WTC11 (cell line): ENCODE results near the gene ARVCF.

Experiments used
- CTCF ChIP-seq: fragments of 200-600 bp; IDR thresholded peaks from 2 replicates; pipeline ENCODE4 v1.8.0; 2022; ENCODE audit warnings: antibody characterized with exemption
- ETV6 ChIP-seq: sonication (generic); formaldehyde crosslinking; IDR thresholded peaks from 2 replicates; pipeline ENCODE4 v1.8.1; 2022; ENCODE audit warnings: mild to moderate bottlenecking, missing genetic modification reagents
- GABPB1 ChIP-seq: sonication (generic); formaldehyde crosslinking; IDR thresholded peaks from 2 replicates; pipeline ENCODE4 v1.8.1; 2023; ENCODE audit warnings: mild to moderate bottlenecking, missing genetic modification reagents
- JUN ChIP-seq: sonication (generic); formaldehyde crosslinking; IDR thresholded peaks from 2 replicates; pipeline ENCODE4 v1.8.0; 2023; ENCODE audit warnings: mild to moderate bottlenecking, missing genetic modification reagents
- NR2C2 ChIP-seq: sonication (generic); formaldehyde crosslinking; IDR thresholded peaks from 2 replicates; pipeline ENCODE4 v1.8.0; 2022; ENCODE audit warnings: mild to moderate bottlenecking, missing genetic modification reagents
- NR3C1 ChIP-seq: sonication (generic); formaldehyde crosslinking; conservative IDR thresholded peaks from 2 replicates; pipeline ENCODE4 v1.8.1; 2023; ENCODE audit warnings: low read depth, mild to moderate bottlenecking, missing genetic modification reagents
- PRDM15 ChIP-seq: sonication (generic); formaldehyde crosslinking; IDR thresholded peaks from 2 replicates; pipeline ENCODE4 v1.8.0; 2022; ENCODE audit warnings: missing genetic modification reagents
- ZNF416 ChIP-seq: fragments of 250-450 bp; sonication (Bioruptor Pico); IDR thresholded peaks from 2 replicates; pipeline ENCODE4 v1.9.0; 2021; ENCODE audit warnings: mild to moderate bottlenecking, inconsistent platforms
- ZNF671 ChIP-seq: fragments of 250-450 bp; sonication (Bioruptor Pico); IDR thresholded peaks from 2 replicates; pipeline ENCODE4 v1.8.0; 2021; ENCODE audit warnings: mild to moderate bottlenecking
- ZSCAN18 ChIP-seq: fragments of 250-450 bp; sonication (Bioruptor Pico); IDR thresholded peaks from 2 replicates; pipeline ENCODE4 v2.1.2; 2022; ENCODE audit warnings: mild to moderate bottlenecking, moderate library complexity

GRCh38 chr22:20053407-20054033 lies 36.9 kb upstream of the ARVCF start:
- no peak for TF ChIP-seq NR2C2 (CRISPR knock-in tag)
- TF ChIP-seq ZNF416 (CRISPR knock-in tag): no peak
- no peak for TF ChIP-seq PRDM15 (CRISPR knock-in tag)
- no peak for TF ChIP-seq ZNF671 (CRISPR knock-in tag)
- no peak for TF ChIP-seq CTCF
- TF ChIP-seq ETV6 (CRISPR knock-in tag): no peak
- TF ChIP-seq NR3C1: no peak
- TF ChIP-seq JUN (CRISPR knock-in tag): no peak
- TF ChIP-seq GABPB1: no peak
- no peak for TF ChIP-seq ZSCAN18 (CRISPR knock-in tag)
